ENCODE results near the gene KAZN. TPM values are rescaled to one million over a fixed set of nuclear protein-coding genes. Genes with fewer than 3 reads are reported as not detected.

The KAZN gene
- total and polyA plus RNA-seq, 4 donors, result 4.4 to 19.3 (median 9.6) TPM

DNA sequence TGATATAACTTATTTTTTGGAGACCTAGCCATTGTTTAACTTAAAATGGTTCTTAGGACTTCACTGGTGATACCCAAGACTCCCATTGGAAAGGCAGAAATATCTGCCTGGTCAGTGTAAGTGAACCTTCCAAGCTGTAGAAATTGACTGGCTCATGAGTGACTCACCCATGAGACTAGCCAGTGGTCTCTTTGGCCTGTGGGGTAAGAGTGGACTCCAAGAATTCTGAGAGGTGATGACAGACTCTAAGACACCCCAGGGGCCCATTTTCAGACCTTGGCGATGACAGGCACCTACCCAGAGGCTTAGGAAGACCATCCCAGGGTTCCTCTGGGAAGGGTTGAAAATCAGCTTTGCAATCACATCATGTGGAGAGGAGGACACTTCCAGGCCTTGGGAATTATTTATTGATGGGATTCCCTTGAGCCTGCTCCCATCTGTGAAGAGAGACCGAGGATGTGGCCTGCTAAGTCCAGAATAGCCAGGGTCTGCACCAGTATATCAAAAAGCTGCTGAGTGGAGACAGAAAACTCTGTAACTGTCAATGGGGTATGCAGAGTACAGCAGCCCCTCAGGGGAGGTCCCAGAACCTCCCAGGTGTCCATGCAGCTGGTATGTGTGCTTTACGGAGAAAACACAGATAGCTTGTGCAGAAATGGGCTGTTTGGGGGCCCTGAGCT, 78.9 kb downstream of the KAZN start:
- Histone ChIP-seq H3K9me3 (ENCODE audit: control insufficient read depth, low read length) (no peaks in the 10 kb centered on the region), H3K27me3 (ENCODE audit: control insufficient read depth in 1 of 2, insufficient read depth in 2 of 2, low read length in 1 of 2) (no peaks in the 10 kb centered on the region), H3K4me1 (ENCODE audit: control insufficient read depth in 1 of 2, insufficient read depth in 2 of 2, low read length in 2 of 2) (no peaks in the 10 kb centered on the region), H3K27ac (ENCODE audit: low read depth in 1 of 2, low read length in 2 of 2) (no peak overlapping the region), H3K36me3 (ENCODE audit: control insufficient read depth in 1 of 2, insufficient read depth in 2 of 2, low read length in 1 of 2) (no peaks in the 10 kb centered on the region), H3K4me3 (ENCODE audit: low read length in 2 of 2) (no peak overlapping the region)
- intact Hi-C loops (cut with DNase I), result no loop called here
- no peak for DNase-seq
- 94% methylated on average over 3 of the region's 3 CpGs for WGBS, 2 donors
- no peak for ATAC-seq (ENCODE audit: low FRiP score)

DNA sequence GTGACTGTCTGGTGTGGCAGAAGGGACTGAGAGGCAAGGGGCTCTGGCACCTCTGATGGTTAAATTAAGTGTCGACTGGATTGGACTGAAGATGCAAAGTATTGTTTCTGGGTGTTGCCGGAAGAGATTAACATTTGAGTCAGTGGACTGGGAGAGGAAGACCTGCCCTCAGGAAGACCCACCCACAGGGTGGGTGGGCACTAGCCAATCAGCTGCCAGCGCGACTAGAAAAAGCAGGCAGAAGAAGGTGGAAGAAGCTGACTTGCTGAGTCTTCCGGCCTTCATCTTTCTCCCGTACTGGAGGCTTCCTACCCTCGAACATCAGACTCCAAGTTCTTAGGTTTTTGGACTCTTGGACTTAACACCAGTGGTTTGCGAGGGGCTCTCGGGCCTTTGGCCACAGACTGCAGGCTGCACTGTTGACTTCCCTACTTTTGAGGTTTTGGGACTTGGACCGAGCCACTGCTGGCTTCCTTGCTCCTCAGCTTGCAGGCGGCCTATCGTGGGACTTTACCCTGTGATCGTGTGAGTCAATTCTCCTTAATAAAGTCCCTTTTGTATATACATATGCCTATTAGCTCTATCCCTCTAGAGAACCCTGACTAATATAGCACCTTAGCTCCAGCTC, 79.6 kb downstream of the KAZN start:
- H3K9me3 ChIP-seq (ENCODE audit: control insufficient read depth, low read length), result no peaks in the 10 kb centered on the region
- no peak overlapping the region for H3K4me3 ChIP-seq (ENCODE audit: low read length in 2 of 2)
- ATAC-seq (ENCODE audit: low FRiP score) (no peak), DNase-seq (no peak)
- H3K4me1 ChIP-seq (ENCODE audit: control insufficient read depth in 1 of 2, insufficient read depth in 2 of 2, low read length in 2 of 2), result no peaks in the 10 kb centered on the region
- H3K36me3 ChIP-seq (ENCODE audit: control insufficient read depth in 1 of 2, insufficient read depth in 2 of 2, low read length in 1 of 2), result no peaks in the 10 kb centered on the region
- intact Hi-C loops (cut with DNase I), result no loop called here
- no peak overlapping the region for H3K27ac ChIP-seq (ENCODE audit: low read depth in 1 of 2, low read length in 2 of 2)
- 88 to 91% methylated on average over 13 of the region's 13 CpGs for WGBS, 2 donors
- no peaks in the 10 kb centered on the region for H3K27me3 ChIP-seq (ENCODE audit: control insufficient read depth in 1 of 2, insufficient read depth in 2 of 2, low read length in 1 of 2)

DNA sequence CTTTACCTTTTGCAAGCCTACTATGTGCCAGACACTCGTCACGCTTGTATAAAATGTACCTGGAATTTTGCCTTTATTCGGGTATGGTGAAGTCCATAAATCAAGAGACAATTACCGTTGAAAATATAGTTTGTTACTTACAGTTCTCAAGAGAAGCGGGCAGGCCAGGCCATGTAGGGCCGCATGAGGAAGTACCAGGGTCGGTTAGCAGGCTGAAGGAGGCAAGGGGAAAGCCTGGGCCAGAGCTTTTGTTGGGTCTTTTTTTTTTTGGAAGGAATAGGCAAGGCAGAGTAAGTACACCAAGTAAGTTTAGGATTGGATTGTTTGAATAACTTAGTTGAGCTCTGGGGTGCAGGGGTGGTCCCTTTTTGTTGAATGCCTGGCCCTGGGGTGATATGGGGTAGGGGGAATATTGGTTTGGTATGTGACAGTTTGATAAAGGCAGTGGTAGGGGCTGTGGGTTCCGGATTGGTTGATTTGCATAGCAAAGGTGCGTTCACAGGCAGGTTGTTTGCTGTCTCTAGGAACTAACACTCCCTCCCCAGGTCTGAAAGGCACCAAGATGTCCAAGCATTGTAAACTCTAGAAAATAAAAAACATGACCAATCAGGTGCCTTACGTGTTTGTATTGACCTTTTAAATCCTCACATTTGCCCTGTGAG, 80.7 kb downstream of the KAZN start:
- Histone ChIP-seq H3K27ac (ENCODE audit: low read depth in 1 of 2, low read length in 2 of 2) (no peak overlapping the region), H3K36me3 (ENCODE audit: control insufficient read depth in 1 of 2, insufficient read depth in 2 of 2, low read length in 1 of 2) (no peaks in the 10 kb centered on the region), H3K27me3 (ENCODE audit: control insufficient read depth in 1 of 2, insufficient read depth in 2 of 2, low read length in 1 of 2) (no peaks in the 10 kb centered on the region), H3K9me3 (ENCODE audit: control insufficient read depth, low read length) (peaks cover 3% of the 10 kb centered on the region), H3K4me1 (ENCODE audit: control insufficient read depth in 1 of 2, insufficient read depth in 2 of 2, low read length in 2 of 2) (no peaks in the 10 kb centered on the region), H3K4me3 (ENCODE audit: low read length in 2 of 2) (no peak overlapping the region)
- WGBS, 2 donors, result 83 to 87% methylated on average over 10 of the region's 10 CpGs
- intact Hi-C loops (cut with DNase I), result no loop called here
- DNase-seq (no peak), ATAC-seq (ENCODE audit: low FRiP score) (no peak)

DNA sequence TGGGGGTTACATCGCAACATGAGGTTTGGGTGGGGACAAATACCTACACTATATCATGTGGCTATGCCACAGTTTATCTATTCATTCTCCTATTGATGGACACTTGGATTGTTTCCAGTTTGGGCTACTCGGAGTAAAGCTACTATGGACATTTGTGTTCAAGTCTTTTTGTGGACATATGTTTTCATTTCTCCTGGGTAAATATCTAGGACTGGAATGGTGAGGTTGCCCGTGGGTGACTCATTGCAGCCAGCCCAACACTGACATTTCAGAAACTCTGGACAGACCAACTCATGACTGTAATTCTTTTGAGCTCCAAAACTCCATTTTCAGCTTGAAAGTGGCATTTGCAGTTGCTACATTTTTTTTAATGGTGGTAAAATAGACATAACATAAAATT, 82.7 kb downstream of the KAZN start:
- Histone ChIP-seq H3K4me3 (ENCODE audit: low read length in 2 of 2) (no peak overlapping the region), H3K9me3 (ENCODE audit: control insufficient read depth, low read length) (peaks cover 14% of the 10 kb centered on the region), H3K4me1 (ENCODE audit: control insufficient read depth in 1 of 2, insufficient read depth in 2 of 2, low read length in 2 of 2) (no peaks in the 10 kb centered on the region), H3K27ac (ENCODE audit: low read depth in 1 of 2, low read length in 2 of 2) (no peak overlapping the region), H3K27me3 (ENCODE audit: control insufficient read depth in 1 of 2, insufficient read depth in 2 of 2, low read length in 1 of 2) (no peaks in the 10 kb centered on the region), H3K36me3 (ENCODE audit: control insufficient read depth in 1 of 2, insufficient read depth in 2 of 2, low read length in 1 of 2) (no peaks in the 10 kb centered on the region)
- ATAC-seq (ENCODE audit: low FRiP score), result no peak
- 42 to 47% methylated on average over 3 of the region's 3 CpGs for WGBS, 2 donors
- DNase-seq, result no peak
- intact Hi-C loops (cut with DNase I), result no loop called here

GRCh38 chr1:14682941-14683621, 84.6 kb downstream of the KAZN start:
- Histone ChIP-seq H3K27me3 (ENCODE audit: control insufficient read depth in 1 of 2, insufficient read depth in 2 of 2, low read length in 1 of 2) (peaks cover 0 to 2% of the 10 kb centered on the region in 2 donors), H3K9me3 (ENCODE audit: control insufficient read depth, low read length) (peaks cover 14% of the 10 kb centered on the region), H3K27ac (ENCODE audit: low read depth in 1 of 2, low read length in 2 of 2) (no peak overlapping the region), H3K4me3 (ENCODE audit: low read length in 2 of 2) (no peak overlapping the region), H3K4me1 (ENCODE audit: control insufficient read depth in 1 of 2, insufficient read depth in 2 of 2, low read length in 2 of 2) (no peaks in the 10 kb centered on the region), H3K36me3 (ENCODE audit: control insufficient read depth in 1 of 2, insufficient read depth in 2 of 2, low read length in 1 of 2) (no peaks in the 10 kb centered on the region)
- 30 to 31% methylated on average over 15 of the region's 15 CpGs for WGBS, 2 donors
- DNase-seq (no peak), ATAC-seq (ENCODE audit: low FRiP score) (no peak)
- intact Hi-C loops (cut with DNase I), result no loop called here

GRCh38 chr1:14685078-14685477, 86.6 kb downstream of the KAZN start:
- 94% methylated on average over 3 of the region's 3 CpGs for WGBS, 2 donors
- Histone ChIP-seq H3K27me3 (ENCODE audit: control insufficient read depth in 1 of 2, insufficient read depth in 2 of 2, low read length in 1 of 2) (peaks cover 0 to 2% of the 10 kb centered on the region in 2 donors), H3K4me1 (ENCODE audit: control insufficient read depth in 1 of 2, insufficient read depth in 2 of 2, low read length in 2 of 2) (no peaks in the 10 kb centered on the region), H3K9me3 (ENCODE audit: control insufficient read depth, low read length) (peaks cover 14% of the 10 kb centered on the region), H3K27ac (ENCODE audit: low read depth in 1 of 2, low read length in 2 of 2) (no peak overlapping the region), H3K36me3 (ENCODE audit: control insufficient read depth in 1 of 2, insufficient read depth in 2 of 2, low read length in 1 of 2) (no peaks in the 10 kb centered on the region), H3K4me3 (ENCODE audit: low read length in 2 of 2) (no peak overlapping the region)
- no peak for ATAC-seq (ENCODE audit: low FRiP score)
- intact Hi-C loops (cut with DNase I), result no loop called here
- DNase-seq, result no peak

DNA sequence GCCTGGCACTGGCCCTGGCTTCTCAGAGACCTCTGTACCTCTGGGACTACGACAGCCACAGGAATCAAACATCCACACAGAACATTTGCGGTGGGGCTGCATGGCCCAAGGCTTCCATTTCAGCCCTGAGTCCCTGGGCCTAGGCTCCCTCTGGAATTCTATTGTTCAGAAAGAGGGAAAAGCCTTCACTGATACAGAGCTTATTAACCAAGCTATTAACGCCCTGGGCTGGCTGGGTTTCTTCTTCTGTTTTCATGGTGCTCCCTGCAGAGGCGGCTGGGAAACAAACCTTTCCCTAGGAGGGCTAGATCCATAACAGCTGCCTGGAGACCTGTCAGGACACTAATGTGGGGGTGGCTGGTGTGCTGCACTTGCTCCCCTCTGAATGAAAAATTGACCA, 88.2 kb downstream of the KAZN start:
- Histone ChIP-seq H3K36me3 (ENCODE audit: control insufficient read depth in 1 of 2, insufficient read depth in 2 of 2, low read length in 1 of 2) (no peaks in the 10 kb centered on the region), H3K9me3 (ENCODE audit: control insufficient read depth, low read length) (peaks cover 14% of the 10 kb centered on the region), H3K27ac (ENCODE audit: low read depth in 1 of 2, low read length in 2 of 2) (no peak overlapping the region), H3K27me3 (ENCODE audit: control insufficient read depth in 1 of 2, insufficient read depth in 2 of 2, low read length in 1 of 2) (peaks cover 0 to 2% of the 10 kb centered on the region in 2 donors), H3K4me1 (ENCODE audit: control insufficient read depth in 1 of 2, insufficient read depth in 2 of 2, low read length in 2 of 2) (no peaks in the 10 kb centered on the region), H3K4me3 (ENCODE audit: low read length in 2 of 2) (no peak overlapping the region)
- 86 to 87% methylated on average over 4 of the region's 4 CpGs for WGBS, 2 donors
- ATAC-seq (ENCODE audit: low FRiP score) (no peak), DNase-seq (no peak)
- intact Hi-C loops (cut with DNase I), result no loop called here

DNA sequence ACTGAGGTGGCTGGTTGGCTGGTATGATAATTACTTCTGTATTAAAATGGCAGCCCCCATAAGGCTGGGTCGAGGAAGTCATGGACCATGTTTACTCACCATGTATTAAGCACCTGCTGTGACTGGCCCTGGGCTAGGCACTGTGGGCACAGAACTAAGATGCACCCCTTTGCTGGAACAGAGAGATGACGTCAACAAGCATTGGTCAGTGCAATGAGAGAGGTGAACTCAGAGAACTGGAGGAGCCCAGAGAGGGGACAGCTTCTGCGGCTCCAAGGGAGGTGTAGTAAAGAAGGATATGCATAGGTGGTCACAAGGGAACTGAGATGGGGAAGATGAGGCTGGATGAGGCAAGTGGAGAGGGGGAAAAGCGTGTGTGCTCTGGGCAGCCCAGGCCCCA, 88.7 kb downstream of the KAZN start:
- intact Hi-C loops (cut with DNase I), result no loop called here
- Histone ChIP-seq H3K9me3 (ENCODE audit: control insufficient read depth, low read length) (peaks cover 14% of the 10 kb centered on the region), H3K4me1 (ENCODE audit: control insufficient read depth in 1 of 2, insufficient read depth in 2 of 2, low read length in 2 of 2) (no peaks in the 10 kb centered on the region), H3K4me3 (ENCODE audit: low read length in 2 of 2) (no peak overlapping the region), H3K36me3 (ENCODE audit: control insufficient read depth in 1 of 2, insufficient read depth in 2 of 2, low read length in 1 of 2) (no peaks in the 10 kb centered on the region), H3K27ac (ENCODE audit: low read depth in 1 of 2, low read length in 2 of 2) (no peak overlapping the region), H3K27me3 (ENCODE audit: control insufficient read depth in 1 of 2, insufficient read depth in 2 of 2, low read length in 1 of 2) (peaks cover 0 to 2% of the 10 kb centered on the region in 2 donors)
- ATAC-seq (ENCODE audit: low FRiP score) (no peak), DNase-seq (no peak)
- WGBS, 2 donors, result 91 to 93% methylated on average over 4 of the region's 4 CpGs
